PFSK-1 (cell line): Measurements from ENCODE around the gene LHFPL3.

Source experiments
- FOXP2 ChIP-seq: optimal IDR thresholded peaks from 2 replicates; pipeline ENCODE3; 2011; ENCODE audit warnings: borderline replicate concordance, control low read depth, inconsistent platforms; ENCODE audit not compliant: insufficient read depth; ENCODE audit errors: extremely low read length, extremely low read depth
- POLR2AphosphoS5 ChIP-seq: IDR thresholded peaks from 2 replicates; pipeline ENCODE4 v1.6.1; 2012; ENCODE audit warnings: low read depth, mild to moderate bottlenecking, control low read depth, low read length, moderate library complexity
- REST ChIP-seq, 2 experiments: IDR thresholded peaks; 2 replicates each; pipeline versions ENCODE4 v1.6.1 to v1.8.0; 2011 to 2012; ENCODE audit warnings: low read depth in 2 of 2, low read length in 2 of 2, control low read depth in 1 of 2, inconsistent platforms in 1 of 2, mild to moderate bottlenecking in 1 of 2, moderate library complexity in 1 of 2; ENCODE audit not compliant: insufficient read depth in 1 of 2
- SIN3A ChIP-seq: IDR thresholded peaks from 2 replicates; pipeline ENCODE4 v1.6.1; 2012; ENCODE audit warnings: mild to moderate bottlenecking, low read length, moderate library complexity, borderline replicate concordance; ENCODE audit not compliant: insufficient read depth
- TAF1 ChIP-seq: IDR thresholded peaks from 2 replicates; pipeline ENCODE4 v1.6.1; 2012; ENCODE audit warnings: low read length, control low read depth, borderline replicate concordance; ENCODE audit not compliant: insufficient read depth

Gene LHFPL3

DNA sequence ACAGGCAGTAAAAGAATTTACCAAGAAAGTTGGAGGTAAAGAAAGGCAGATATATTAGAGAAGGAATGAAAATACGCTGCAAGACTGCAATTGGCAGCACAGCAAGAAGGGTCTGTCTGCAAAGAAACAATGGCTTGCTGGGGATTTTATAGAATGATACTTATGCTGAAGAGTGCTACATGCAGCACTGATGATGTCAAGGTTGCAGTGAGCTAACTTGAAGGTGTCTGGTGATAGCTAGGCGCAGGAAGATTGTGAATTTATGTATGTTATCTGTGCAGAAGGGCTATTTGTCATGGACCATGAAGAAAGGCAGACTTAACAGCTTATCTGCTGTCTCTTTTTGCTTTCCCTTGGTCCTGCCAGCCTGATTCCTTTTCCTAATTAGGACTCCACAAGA lies 366.3 kb downstream of the LHFPL3 start:
- TF ChIP-seq SIN3A (no peak), POLR2AphosphoS5 (no peak), TAF1 (no peak), REST (IDR thresholded peaks at IDR 0.05; ENCODE audit: insufficient read depth in 1 of 2, low read depth in 2 of 2, low read length in 2 of 2) (no peak), FOXP2 (no peak)

- TF ChIP-seq TAF1 (no peak), FOXP2 (no peak), SIN3A (no peak), POLR2AphosphoS5 (no peak), REST (IDR thresholded peaks at IDR 0.05; ENCODE audit: insufficient read depth in 1 of 2, low read depth in 2 of 2, low read length in 2 of 2) (no peak)
Measured at GRCh38 chr7:104695563-104695962, 367.2 kb downstream of the LHFPL3 start.

DNA sequence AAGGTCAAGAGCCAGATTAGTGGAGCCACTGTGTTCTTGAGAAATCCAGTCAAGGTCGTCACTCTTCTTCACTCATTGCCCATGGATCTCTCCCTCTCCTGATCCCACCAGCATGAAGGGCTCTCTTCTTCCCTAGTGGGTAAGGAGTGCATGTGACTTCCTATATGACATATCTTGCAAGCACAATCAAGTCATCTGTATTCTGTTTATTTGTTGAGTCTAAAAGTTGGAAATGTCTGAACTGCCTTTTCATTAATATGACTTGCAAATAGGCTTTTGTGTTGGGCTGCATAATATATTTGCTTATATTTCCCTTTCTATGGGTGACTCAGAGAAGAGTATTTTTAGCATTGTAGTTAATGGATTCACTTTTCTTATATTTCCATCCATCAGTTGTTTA lies 371.9 kb downstream of the LHFPL3 start:
- TF ChIP-seq POLR2AphosphoS5 (no peak), SIN3A (no peak), TAF1 (no peak), REST (IDR thresholded peaks at IDR 0.05; ENCODE audit: insufficient read depth in 1 of 2, low read depth in 2 of 2, low read length in 2 of 2) (no peak), FOXP2 (no peak)

DNA sequence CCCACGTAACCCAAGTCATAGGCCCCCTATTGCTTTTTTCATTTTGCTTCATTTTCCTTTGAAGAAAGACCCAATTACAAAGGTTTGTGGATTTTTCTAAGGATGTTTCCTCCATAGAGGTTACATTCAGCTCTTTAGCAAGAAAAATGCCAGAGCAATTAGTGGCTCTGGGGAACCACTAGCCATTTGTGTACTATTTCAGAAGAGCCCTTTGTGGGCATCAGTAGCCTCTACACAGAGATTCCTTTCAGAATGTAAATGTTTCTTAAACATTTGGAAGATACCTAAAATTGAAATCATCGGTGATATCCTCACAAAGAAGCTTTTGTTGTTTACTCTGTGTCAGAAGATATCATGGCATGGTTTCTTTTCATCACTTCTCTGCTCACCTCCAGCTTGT lies 394.6 kb downstream of the LHFPL3 start:
- TF ChIP-seq TAF1 (no peak), REST (IDR thresholded peaks at IDR 0.05; ENCODE audit: insufficient read depth in 1 of 2, low read depth in 2 of 2, low read length in 2 of 2) (no peak), SIN3A (no peak), POLR2AphosphoS5 (no peak), FOXP2 (no peak)

GRCh38 chr7:104758504-104758903 lies 430.1 kb downstream of the LHFPL3 start:
- no peak for TF ChIP-seq TAF1
- TF ChIP-seq SIN3A, result no peak
- TF ChIP-seq POLR2AphosphoS5, result no peak
- TF ChIP-seq REST (IDR thresholded peaks at IDR 0.05; ENCODE audit: insufficient read depth in 1 of 2, low read depth in 2 of 2, low read length in 2 of 2), result no peak
- no peak for TF ChIP-seq FOXP2
